ENCODE data around the gene IL4.

The IL4 gene

DNA sequence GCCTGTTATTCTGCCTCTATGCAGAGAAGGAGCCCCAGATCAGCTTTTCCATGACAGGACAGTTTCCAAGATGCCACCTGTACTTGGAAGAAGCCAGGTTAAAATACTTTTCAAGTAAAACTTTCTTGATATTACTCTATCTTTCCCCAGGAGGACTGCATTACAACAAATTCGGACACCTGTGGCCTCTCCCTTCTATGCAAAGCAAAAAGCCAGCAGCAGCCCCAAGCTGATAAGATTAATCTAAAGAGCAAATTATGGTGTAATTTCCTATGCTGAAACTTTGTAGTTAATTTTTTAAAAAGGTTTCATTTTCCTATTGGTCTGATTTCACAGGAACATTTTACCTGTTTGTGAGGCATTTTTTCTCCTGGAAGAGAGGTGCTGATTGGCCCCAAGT lies 301 bp upstream of the IL4 start:
- DNase-seq = no peak

DNA sequence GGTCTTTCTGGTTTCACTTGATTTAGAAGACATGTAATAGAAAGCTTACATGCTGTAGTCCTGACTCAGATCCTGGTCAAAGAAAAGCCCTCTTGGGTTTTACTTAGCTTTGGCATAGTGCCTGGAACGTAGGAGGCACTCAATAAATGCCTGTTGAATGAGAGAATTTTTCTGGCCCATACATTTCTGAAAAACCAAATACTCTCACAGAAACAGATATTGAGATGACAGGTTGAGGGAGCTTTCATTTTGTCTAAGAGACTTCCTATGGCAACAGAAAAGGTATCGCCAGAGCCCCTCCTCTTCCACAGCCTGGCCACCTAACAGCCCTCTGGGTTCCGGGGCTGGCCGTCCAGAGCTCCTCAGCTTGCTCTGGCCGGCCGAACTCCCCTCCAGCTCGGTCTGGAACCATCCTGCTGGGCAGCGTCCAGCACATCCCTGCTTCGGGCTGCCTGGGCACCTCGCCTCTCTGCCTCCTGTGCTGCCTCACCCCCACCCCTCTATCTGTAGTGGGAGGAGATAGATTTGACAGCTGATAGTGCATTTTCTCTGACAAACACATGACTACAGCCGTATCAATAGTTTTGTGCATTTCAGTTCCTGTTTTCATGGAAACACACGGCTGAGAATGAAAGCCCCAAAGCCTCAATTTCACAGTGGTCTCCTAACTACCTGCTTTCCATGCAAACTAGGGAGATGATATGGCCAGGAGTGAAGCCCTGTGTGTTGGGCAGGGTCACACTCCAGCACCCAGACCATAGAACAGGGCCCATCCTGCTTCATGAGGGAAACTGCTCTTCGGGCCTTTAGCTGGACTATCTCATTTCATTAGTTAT lies 1.1 kb downstream of the IL4 start:
- DNase-seq = no peak

DNA sequence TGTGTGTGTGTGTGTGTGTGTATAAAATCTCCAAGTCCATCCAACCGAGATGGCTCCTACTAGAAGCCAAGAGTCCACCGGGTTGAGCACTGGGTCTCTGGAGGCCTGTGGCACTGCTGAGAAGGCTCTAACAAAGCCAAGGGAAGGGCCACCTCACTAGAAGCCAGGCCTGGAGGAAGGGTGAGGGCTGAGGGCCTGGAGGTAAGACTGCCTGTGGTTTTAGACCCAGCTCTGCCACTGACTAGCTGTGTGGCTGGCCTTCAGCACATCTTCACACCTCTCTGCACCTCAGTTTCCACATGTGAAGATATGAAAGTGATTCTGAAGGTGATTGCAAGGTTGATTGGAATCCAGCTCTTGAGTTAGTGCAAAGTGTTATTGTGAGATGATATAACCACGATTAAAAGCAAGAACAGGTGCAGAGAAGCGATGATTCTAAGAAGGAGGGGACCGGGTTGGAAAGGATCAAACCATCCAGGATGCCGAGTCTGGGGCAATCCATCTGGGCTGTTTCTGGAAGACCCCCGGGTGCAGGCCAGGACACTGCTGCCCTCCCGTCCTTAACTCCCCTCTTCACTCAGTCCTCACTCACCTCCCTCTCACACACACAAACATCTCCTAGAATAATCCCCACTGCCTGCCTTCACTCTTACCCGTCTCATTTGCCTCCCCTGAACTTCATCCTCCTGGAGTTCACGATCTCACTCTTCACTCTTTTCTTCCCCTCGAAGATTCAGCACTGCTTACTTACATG lies 2.3 kb downstream of the IL4 start:
- no peak for DNase-seq

DNA sequence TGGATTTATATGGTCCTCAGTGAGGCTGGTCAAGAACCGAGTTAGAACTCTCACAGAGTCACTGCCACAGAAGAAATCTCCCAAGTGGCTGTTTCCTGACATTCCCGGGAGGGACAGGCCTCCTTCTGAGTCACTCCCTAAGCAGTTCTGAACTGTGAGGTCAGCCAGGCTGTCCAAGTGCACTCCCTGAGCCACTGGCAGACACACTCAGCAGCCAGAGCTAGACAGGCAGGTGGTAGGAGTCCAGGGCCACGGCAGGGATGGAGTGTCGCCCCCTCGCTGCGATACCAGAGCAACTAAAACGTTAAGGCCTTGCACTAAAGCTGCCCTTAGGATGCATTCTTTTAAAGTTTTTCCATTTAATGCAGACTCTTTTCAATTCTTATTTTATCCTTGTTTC lies 3.4 kb downstream of the IL4 start:
- DNase-seq = no peak

DNA sequence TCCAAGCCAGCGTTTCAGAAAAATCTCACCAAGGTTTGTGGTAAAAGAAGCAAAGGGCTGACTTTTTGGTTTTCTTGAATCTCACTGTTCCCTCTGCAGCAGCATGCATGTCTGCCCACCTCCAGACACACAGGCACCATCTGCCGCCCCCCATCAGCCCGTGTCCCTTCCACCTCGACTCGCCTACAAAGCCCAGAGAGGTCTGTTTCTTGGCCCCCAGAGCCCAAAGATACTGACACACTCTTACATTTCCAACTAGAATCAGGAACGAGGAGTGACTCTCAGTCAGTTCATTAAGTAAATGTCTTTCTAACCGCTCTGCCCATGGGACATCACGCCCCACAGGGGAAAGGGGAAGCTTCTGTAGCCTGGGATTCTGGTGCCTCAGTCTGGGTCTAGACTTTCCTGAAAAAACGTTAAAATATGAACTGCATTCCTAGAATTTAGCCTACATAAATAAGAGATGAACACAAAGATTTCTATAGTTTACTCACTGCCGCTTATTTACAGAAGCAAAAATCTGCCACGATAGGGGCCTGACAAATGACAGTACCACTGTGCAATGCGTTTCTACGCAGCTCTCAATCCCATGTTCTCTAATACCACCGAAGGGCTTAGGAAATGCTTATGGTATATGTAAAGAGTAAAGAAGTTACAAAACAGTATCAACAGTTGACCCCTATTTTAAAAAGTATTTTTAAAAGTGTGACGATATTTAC lies 4.1 kb downstream of the IL4 start:
- DNase-seq = no peak

DNA sequence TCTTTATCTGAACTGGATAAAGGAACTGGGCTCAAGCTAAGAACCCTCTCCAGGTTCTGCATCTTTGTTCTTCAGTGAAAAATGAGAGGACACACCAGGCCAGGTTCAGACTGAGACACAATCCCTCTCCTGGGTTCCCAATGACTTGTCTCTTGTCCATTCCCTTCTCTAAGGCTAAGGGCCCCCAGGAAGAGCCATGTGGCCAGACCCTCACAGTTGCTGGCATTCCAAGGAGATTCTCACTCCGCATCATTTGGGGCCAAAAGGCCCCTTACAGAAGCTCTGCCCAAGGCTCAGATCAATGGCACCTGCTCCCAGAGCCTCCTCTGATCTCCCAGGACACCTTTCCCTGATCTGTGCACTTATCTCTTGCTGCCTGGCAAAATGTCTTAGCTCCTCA lies 4.9 kb downstream of the IL4 start:
- no peak for DNase-seq

DNA sequence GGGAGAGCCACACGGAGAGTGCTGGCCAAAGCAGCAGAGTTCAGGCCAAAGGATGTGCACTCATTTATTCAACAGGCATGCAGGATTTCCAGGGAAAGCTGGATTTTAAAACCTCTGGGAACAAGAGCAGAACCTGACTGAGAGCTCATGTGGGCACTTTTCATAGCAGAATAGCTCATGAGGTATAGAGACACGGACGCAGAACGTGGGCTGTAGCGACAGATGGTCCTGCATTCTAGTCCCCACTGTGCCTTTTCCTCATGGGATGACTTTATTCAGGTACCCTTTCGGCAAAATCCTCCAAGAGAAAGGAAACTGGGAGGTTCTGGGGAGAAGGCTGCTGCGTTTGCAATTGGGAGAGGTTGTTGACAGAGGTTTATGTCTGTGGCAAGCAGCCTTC lies 5.4 kb downstream of the IL4 start:
- DNase-seq = no peak

DNA sequence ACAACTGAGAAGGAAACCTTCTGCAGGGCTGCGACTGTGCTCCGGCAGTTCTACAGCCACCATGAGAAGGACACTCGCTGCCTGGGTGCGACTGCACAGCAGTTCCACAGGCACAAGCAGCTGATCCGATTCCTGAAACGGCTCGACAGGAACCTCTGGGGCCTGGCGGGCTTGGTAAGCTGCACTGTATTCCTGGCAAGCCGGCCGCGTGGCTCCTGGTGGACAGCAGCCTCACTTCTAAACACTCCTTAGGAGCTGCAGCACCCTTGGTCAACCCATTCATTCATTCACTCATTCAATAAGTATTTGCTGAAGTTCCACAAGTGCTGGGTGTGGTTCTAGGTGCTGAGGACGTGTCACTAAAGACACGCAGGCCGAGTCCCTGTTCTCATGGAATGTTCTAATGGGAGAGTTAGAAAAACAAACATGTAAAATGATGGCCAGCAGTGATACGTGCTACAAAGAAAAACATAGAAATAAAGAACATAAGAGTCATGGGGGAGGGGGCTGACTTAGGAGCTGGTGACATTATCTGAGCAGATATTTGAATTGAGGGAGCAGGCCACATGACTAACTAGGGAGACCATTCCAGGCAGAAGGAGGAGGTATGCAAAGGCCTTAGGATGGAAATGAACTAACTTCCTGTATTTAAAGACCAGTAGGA lies 6.1 kb downstream of the IL4 start:
- DNase-seq = no peak

DNA sequence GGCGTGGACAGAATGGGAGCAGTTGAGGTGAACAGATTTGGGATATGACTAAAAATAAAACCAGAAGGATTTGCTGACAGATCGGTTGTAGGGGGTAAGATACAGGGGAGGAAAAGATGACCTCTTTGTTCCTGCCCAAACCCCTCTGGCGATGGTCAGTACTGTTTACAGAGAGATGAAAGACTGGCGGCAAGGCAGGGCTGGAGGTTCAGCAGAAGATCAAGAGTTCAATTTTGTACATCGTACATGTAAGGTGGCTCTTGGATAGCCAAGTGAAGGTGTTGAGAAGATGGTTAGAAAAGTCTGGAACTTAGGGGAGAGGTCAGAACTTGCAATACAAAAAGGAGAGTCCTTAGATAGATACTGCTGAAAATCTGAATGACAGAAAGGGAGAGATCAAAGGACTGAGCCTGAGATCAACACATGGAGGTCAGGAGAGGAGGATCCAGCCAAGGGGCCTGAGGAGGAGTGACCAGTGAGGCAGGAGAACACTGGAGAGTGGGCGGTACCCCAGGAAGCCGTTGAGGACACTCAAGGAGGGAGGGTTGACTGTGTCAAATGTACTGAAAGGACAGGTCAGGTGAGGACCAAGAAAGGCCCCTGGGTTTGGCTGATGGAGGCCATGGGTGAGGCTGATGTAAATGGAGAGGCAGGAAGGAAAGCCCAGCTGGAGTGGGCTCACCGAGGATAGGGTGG lies 7.1 kb downstream of the IL4 start:
- DNase-seq = no peak

DNA sequence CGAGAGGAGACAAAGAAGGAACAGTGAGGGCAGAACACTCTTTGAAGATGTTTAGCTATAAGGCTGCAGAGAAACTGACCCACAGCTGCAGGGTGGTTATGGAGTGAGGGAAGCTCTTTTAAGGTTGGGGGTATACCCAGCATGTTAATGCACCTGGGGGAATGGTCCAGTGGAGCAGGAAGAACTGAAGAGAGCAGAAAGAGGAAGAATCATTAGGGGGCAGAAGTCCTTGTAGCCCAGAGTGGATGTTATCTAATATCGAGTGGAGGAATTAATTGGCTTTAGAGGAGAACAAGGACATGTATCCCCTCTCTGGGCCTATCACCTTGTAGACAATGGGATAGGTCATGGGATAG lies 7.7 kb downstream of the IL4 start:
- no peak for DNase-seq

DNA sequence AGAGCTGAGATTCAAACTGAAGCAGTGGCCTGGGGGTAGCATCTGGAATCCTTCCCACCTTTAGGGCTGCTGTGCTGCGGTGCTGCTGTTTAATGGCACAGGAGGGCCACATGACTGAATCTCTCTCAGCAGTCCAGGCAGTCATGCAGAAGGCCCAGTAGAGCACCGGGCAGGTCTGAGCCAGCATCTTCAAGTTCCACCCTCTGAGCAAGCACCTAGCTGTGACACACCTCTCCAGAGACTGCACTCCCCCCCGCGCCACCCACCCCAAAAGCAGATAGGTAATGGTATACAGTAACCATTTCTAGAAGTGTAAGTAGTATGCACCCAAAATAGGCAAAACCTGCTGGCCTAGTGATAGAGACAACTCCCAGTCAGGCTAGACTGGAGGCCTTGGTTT lies 8.2 kb downstream of the IL4 start:
- DNase-seq = no peak

DNA sequence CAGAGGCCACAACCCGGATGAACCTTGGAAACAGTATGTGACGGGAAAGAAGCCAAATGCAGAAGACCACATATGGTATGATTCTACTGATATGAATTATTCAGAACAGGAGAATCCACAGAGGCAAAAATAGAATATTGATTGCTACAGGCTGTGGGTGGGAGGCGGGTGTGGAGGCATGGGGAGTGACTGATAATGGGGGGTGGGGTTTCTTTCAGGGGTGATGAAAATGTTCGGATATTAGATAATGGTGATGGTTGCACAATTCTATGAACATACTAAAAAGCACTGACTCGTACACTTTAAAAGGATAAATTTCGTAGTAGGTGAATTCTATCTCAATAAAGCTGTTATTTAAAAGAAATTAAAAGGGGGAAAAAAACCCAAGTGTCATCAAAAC lies 10.7 kb downstream of the IL4 start:
- DNase-seq = peak in 12 of 56 donors; percentile 8 to 58 (median 32)

DNA sequence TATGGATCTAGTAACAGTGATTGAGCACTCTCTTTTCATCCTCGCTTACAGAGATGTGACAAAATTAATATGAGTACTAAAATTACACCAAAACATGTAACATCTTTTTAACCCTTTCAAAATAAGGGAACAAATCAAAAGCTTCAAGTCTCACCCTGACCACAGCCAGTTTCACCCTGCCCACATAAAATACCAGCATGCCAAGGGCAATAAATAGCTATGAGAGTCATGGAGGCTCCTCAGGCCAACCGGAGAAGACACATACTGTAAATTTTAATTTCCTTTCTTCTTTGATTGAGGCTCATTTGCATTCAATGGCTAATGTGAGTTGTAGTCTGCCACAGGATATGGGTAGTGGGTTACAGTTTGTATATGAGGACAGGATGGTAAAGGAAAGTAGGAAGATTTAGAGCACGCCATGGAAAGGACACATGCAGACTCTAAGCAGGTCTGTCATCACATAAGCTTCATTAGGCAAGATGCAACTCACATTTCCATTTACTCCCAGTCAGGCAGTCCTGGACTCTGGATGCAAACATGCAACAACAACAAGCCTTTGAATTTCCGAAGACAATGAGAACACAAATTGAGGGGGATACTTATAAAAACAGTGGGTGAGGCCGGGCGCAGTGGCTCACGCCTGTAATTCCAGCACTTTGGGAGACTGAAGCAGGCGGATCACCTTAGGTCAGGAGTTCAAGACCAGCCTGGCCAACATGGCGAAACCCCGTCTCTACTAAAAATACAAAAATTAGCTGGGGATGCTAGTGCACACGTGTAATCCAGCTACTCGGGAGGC lies 11.3 kb downstream of the IL4 start:
- no peak for DNase-seq

DNA sequence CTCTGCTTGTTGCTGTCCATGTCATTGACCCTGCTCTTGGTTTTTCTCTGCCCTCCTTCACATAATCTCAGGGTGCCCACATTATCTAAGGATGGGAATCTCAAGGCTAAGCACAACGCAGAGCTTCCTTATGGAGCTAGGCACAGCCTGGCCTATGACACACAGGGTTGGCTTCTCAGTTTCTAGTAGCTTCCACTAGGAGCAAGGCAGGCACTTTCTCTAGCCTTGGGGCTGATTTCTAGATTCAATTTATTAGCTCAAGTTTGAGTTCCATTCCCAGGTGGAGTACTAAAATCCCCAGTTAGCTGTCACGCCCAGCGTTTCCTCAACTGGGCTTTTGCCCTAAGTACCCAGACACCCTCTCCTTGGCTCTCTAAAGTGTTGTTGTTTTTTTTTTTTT lies 12.4 kb downstream of the IL4 start:
- DNase-seq = no peak

DNA sequence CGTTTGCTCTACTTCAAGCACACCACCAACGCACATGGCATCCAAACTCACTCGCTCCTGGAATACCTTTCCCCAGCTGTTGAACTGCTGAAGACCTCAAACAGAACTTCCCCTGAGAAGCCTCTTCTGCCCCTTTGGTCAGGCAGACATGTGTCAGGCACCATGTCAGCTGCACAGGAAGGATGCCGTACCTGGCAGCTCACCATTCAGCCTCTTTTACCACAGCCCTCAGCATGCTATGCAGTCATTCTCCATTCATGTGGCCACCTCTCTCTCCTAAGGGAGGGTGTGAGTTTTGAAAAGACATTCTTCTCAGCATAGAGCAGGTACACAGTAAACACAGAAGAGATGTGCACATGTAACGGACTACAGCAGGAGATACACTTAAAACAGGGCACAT lies 14.2 kb downstream of the IL4 start:
- no peak for DNase-seq

DNA sequence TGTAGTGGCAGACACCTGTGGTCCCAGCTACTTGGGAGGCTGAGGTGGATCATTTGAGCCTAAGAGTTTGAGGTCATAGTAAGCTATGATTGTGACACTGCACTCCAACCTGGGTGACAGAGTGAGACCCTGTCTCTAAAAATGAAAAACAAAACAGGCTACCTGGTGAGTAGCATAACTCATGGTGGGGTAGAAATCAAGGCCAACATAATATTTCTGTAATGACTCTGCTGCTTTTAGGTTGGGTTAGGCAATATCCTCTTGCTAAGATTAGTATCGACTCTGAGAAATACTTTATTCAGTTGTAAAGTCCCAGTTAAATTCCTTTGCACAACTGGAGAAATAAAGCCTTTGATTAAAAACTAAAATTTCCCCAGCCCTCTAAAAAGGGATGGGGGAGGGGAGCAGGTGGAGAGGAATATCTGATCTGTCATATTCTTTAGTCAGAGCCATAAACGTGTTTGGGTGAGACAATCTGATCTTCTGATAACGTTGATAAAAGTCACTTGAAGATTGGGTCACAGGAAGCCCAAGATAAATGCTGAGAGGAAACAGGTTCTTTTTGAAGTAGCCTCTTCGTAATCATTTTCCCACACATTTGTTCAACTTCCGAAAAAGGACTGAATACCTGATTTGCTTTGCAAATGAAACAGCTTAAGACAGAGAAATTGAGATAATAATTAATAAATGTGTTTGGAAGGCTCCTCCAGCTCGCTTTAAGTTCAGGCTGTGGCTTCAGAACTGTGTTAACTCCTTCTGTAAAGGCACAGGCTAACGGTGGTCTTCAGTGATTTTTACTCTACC lies 14.9 kb downstream of the IL4 start:
- DNase-seq = no peak

DNA sequence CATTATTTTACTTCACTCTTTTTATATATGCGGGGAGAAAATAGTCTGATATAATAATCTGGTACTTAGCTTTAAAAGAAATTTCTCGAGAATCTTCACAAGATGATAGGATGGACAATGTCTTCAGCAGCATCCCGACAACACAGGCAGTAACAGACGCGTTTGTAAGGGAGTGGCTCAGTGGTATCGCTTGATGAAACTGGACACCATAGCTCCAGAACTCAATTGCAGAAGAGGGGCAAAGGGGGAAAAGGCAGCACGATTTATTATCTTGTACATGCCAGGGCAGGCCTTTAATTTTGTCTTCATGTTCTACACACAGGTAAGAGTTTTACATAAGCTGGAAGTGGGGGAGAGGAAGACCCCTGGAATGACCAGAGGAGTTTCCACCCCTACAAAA lies 15.7 kb downstream of the IL4 start:
- DNase-seq = no peak

DNA sequence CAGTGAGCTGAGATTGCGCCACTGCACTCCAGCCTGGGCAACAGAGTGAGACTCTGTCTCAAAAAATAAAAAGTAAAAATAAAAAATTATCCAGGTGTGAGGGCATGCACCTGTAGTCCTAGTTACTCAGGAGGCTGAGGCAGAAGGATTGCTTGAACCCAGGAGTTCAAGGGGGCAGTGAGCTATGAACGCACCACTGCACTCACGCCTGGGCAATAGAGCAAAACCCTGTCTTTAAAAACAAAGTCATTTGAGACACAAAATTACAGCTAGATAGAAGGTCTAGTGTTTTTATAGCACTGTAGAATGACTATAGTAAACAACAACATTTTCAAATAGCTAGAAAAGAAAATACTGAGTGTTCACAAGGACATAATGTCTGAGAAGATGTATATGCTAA lies 16.4 kb downstream of the IL4 start:
- no peak for DNase-seq
